ENCODE results near the gene SUN3.

DNA sequence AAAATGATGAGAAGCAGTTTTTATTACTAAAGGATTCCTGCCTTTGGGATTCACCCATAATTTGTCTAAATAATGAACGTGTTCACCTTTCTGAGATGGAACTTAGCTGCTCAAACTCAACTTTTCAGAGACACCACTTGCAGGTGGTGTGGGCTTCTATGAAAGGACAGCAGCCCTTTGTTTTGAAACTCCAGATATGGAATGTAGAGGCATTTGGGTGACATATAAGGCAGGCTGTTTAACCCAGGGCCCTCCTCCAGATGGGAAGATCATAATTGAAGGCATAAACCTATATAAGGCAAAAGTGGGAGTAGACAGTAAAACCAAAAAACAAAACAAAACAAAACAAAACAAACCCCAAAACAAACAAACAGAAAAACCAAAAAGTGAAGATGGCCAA is 37.6 kb downstream of the SUN3 start:
- TF ChIP-seq KDM5A (IDR thresholded peaks at IDR 0.05; ENCODE audit: low read length) (no peak), SUZ12 (IDR thresholded peaks at IDR 0.05; ENCODE audit: low read length) (no peak), BCL11A (IDR thresholded peaks at IDR 0.05; ENCODE audit: low read depth in 2 of 2, low read length in 2 of 2) (no peak), TEAD4 (IDR thresholded peaks at IDR 0.05; ENCODE audit: low read depth, low read length) (no peak)
- TF ChIP-seq, protein P1, sequence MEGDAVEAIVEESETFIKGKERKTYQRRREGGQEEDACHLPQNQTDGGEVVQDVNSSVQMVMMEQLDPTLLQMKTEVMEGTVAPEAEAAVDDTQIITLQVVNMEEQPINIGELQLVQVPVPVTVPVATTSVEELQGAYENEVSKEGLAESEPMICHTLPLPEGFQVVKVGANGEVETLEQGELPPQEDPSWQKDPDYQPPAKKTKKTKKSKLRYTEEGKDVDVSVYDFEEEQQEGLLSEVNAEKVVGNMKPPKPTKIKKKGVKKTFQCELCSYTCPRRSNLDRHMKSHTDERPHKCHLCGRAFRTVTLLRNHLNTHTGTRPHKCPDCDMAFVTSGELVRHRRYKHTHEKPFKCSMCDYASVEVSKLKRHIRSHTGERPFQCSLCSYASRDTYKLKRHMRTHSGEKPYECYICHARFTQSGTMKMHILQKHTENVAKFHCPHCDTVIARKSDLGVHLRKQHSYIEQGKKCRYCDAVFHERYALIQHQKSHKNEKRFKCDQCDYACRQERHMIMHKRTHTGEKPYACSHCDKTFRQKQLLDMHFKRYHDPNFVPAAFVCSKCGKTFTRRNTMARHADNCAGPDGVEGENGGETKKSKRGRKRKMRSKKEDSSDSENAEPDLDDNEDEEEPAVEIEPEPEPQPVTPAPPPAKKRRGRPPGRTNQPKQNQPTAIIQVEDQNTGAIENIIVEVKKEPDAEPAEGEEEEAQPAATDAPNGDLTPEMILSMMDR (IDR thresholded peaks at IDR 0.05; ENCODE audit: control extremely low read depth in 1 of 3, insufficient read depth in 1 of 3, low read depth in 1 of 3, low read length in 3 of 3), result no peak
- TF ChIP-seq, protein P2, sequence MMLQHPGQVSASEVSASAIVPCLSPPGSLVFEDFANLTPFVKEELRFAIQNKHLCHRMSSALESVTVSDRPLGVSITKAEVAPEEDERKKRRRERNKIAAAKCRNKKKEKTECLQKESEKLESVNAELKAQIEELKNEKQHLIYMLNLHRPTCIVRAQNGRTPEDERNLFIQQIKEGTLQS (IDR thresholded peaks at IDR 0.05; ENCODE audit: insufficient read depth, low read depth, low read length), result no peak

Data from H1 (cell line).